Right atrium auricular region (tissue), 2 donors: ENCODE data around the gene M1AP. TPM values are rescaled to one million over a fixed set of nuclear protein-coding genes. Genes with fewer than 3 reads are reported as not detected.

ENCODE experiments used
- DNase-seq: peaks from one replicate; pipeline ENCODE4 v3.0.0-alpha.2; 2019; ENCODE audit warnings: low spot score
- H3K27ac ChIP-seq, 2 donors: fragments of 200-600 bp; sonication (generic); 1 replicate in 1 of 2; 2 replicates in 1 of 2; pipeline ENCODE4 v1.5.1; 2016 to 2019
- H3K27me3 ChIP-seq, 2 donors: fragments of 200-600 bp; sonication (generic); one replicate each; pipeline versions ENCODE4 v1.5.1 to v1.6.0; 2017 to 2019
- H3K36me3 ChIP-seq: fragments of 200-600 bp; sonication (generic); one replicate; pipeline ENCODE4 v1.5.1; 2016
- H3K4me1 ChIP-seq, 2 donors: fragments of 200-600 bp; sonication (generic); one replicate each; pipeline versions ENCODE4 v1.5.1 to v1.6.0; 2017 to 2019
- H3K4me3 ChIP-seq, 2 donors: fragments of 200-600 bp; sonication (generic); 1 replicate in 1 of 2; 2 replicates in 1 of 2; pipeline ENCODE4 v1.5.1; 2017 to 2019; ENCODE audit warnings: mild to moderate bottlenecking in 1 of 2, moderate library complexity in 1 of 2
- H3K9me3 ChIP-seq, 2 donors: fragments of 200-600 bp; sonication (generic); one replicate each; pipeline ENCODE4 v1.5.1; 2019
- total RNA-seq, 2 donors: library from RNA; depleted of rRNA; stranded (reverse); fragments of >200 nt; gene quantifications; one replicate each; pipeline ENCODE4 v1.1.0, GENCODE V29; 2016
- TF ChIP-seq, protein P1 (sequence below), 2 donors: fragments of 200-600 bp; sonication (generic); IDR thresholded peaks; one replicate each; pipeline ENCODE4 v1.5.1; 2019; ENCODE audit warnings: antibody characterized with exemption in 2 of 2

Gene M1AP
- total RNA-seq, 2 donors from 2014 or later = 10.3 TPM; not detected in 1

GRCh38 chr2:74603282-74604000, 44.7 kb downstream of the M1AP start:
- no peaks in the 10 kb centered on the region for H3K36me3 ChIP-seq
- TF ChIP-seq, protein P1, sequence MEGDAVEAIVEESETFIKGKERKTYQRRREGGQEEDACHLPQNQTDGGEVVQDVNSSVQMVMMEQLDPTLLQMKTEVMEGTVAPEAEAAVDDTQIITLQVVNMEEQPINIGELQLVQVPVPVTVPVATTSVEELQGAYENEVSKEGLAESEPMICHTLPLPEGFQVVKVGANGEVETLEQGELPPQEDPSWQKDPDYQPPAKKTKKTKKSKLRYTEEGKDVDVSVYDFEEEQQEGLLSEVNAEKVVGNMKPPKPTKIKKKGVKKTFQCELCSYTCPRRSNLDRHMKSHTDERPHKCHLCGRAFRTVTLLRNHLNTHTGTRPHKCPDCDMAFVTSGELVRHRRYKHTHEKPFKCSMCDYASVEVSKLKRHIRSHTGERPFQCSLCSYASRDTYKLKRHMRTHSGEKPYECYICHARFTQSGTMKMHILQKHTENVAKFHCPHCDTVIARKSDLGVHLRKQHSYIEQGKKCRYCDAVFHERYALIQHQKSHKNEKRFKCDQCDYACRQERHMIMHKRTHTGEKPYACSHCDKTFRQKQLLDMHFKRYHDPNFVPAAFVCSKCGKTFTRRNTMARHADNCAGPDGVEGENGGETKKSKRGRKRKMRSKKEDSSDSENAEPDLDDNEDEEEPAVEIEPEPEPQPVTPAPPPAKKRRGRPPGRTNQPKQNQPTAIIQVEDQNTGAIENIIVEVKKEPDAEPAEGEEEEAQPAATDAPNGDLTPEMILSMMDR (IDR thresholded peaks at IDR 0.05) = no peak
- no peak for DNase-seq
- H3K27ac ChIP-seq = no peak overlapping the region
- no peak overlapping the region for H3K4me3 ChIP-seq
- H3K27me3 ChIP-seq = no peaks in the 10 kb centered on the region
- no peaks in the 10 kb centered on the region for H3K4me1 ChIP-seq
- H3K9me3 ChIP-seq = no peaks in the 10 kb centered on the region

DNA sequence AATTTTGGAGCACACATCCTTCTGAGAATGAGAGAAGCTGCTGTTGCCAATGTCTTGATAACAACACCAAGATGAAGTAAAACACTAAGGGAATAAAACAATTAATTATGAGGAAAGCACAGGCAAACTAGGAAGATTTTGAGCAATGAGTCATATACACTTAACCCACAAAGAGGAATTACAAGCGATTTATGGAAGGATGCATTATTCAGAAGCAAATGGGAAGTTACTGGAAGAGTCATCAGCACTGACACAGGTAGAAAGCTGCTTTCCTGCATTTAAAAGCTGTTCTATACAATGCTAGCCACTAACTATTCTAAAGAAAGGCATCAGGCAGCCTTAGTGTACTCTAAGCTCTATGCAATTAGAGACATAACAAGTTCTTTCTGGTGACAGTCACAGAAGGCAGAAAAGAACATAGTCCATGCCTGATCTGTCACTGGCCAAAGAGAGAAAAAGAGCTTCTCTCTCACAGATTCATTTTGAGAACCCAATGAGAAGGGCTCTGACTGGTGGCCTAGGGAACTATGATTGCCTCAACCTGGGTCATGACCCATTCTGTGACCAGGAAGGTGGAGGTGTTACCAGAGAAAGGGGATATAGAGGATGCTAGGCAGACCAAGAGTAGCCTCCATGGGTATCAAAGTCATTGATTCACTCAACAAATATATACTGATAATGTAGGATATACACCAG, 45.4 kb downstream of the M1AP start:
- no peaks in the 10 kb centered on the region for H3K36me3 ChIP-seq
- H3K27ac ChIP-seq = no peak overlapping the region
- H3K9me3 ChIP-seq = no peaks in the 10 kb centered on the region
- TF ChIP-seq, protein P1 (IDR thresholded peaks at IDR 0.05) = no peak
- H3K4me3 ChIP-seq = no peak overlapping the region
- no peaks in the 10 kb centered on the region for H3K4me1 ChIP-seq
- DNase-seq = no peak
- H3K27me3 ChIP-seq = no peaks in the 10 kb centered on the region

- Histone ChIP-seq H3K9me3 (no peaks in the 10 kb centered on the region), H3K4me1 (no peaks in the 10 kb centered on the region), H3K27me3 (no peaks in the 10 kb centered on the region), H3K36me3 (no peaks in the 10 kb centered on the region), H3K4me3 (no peak overlapping the region), H3K27ac (no peak overlapping the region)
- no peak for DNase-seq
- TF ChIP-seq, protein P1 (IDR thresholded peaks at IDR 0.05) = no peak
Observed at GRCh38 chr2:74599676-74600075, 48.5 kb downstream of the M1AP start.

GRCh38 chr2:74597410-74597809, 50.7 kb downstream of the M1AP start:
- no peak for DNase-seq
- Histone ChIP-seq H3K4me1 (no peaks in the 10 kb centered on the region), H3K27me3 (peaks cover 0 to 3% of the 10 kb centered on the region in 2 donors), H3K27ac (no peak overlapping the region), H3K9me3 (no peaks in the 10 kb centered on the region), H3K36me3 (no peaks in the 10 kb centered on the region), H3K4me3 (no peak overlapping the region)
- TF ChIP-seq, protein P1 (IDR thresholded peaks at IDR 0.05) = no peak

DNA sequence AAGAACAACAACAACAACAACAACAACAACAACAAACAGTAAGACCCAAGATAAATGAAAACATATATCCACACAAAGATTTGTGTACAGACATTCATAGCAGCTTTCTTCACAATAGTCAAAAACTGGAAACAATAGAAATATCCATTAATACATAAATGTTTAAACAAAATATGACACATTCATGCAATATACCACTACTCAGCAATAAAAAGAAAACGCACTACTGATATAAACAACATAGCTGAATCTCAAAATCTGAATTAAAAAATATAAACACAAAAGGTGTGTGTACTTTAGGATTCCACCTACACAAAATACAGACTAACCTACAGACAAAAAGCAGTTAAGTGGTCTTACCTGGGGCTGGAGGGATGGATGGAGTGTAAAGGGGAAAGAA, 51.5 kb downstream of the M1AP start:
- no peak for DNase-seq
- H3K9me3 ChIP-seq = no peaks in the 10 kb centered on the region
- no peak overlapping the region for H3K4me3 ChIP-seq
- no peak overlapping the region for H3K27ac ChIP-seq
- H3K27me3 ChIP-seq = peaks cover 0 to 3% of the 10 kb centered on the region in 2 donors
- TF ChIP-seq, protein P1 (IDR thresholded peaks at IDR 0.05) = no peak
- H3K36me3 ChIP-seq = no peaks in the 10 kb centered on the region
- H3K4me1 ChIP-seq = no peaks in the 10 kb centered on the region
